Measurements from ENCODE around the gene CDH12. TPM values are rescaled to one million over a fixed set of nuclear protein-coding genes. Genes with fewer than 3 reads are reported as not detected.

The CDH12 gene
- total and polyA plus RNA-seq, 4 donors: 5.8 to 29.9 (median 8.2) TPM

GRCh38 chr5:22644859-22645258 is 208.3 kb downstream of the CDH12 start:
- WGBS (ENCODE audit: insufficient coverage): 100% methylated on average over 1 of the region's 1 CpG

DNA sequence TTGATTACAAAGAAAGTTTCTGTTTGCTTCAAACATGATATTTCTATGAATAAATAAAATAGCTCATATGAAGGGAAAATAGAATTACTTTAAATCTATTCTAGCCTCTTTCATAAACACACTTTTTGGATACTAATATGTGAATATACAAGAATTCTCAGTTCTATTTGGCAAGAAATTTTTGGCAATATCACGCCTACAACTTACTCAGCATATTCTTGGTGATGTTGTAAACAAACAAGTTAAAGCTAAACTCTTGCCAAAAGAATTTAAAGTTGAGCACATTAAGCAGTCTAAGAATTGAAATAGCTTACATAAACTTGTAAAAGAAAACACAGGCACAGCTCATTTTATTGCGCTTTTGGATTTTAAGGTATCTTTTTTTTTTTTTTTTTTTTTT is 209.8 kb downstream of the CDH12 start:
- H3K4me3 ChIP-seq (ENCODE audit: low read depth, low read length): no peak overlapping the region
- no peaks in the 10 kb centered on the region for H3K9me3 ChIP-seq (ENCODE audit: control insufficient read depth, insufficient read depth, low read length)
- H3K36me3 ChIP-seq (ENCODE audit: control insufficient read depth, insufficient read depth, low read length): no peaks in the 10 kb centered on the region
- H3K4me1 ChIP-seq (ENCODE audit: control insufficient read depth, insufficient read depth, low read length): no peaks in the 10 kb centered on the region
- no peak overlapping the region for H3K27ac ChIP-seq (ENCODE audit: low read depth, low read length)
- no CpG with 5 or more reads among the region's 2 CpGs for WGBS (ENCODE audit: insufficient coverage)
- no peaks in the 10 kb centered on the region for H3K27me3 ChIP-seq (ENCODE audit: control insufficient read depth, insufficient read depth, low read length)
- DNase-seq (ENCODE audit: low read depth in 4 of 6, low spot score in 6 of 6): peak in 1 of 6 donors; percentile 12

More at GRCh38 chr5:22644859-22645258, 208.3 kb downstream of the CDH12 start:
- Histone ChIP-seq H3K4me1 (ENCODE audit: control insufficient read depth, insufficient read depth, low read length) (no peaks in the 10 kb centered on the region), H3K36me3 (ENCODE audit: control insufficient read depth, insufficient read depth, low read length) (no peaks in the 10 kb centered on the region), H3K27ac (ENCODE audit: low read depth, low read length) (no peak overlapping the region), H3K9me3 (ENCODE audit: control insufficient read depth, insufficient read depth, low read length) (no peaks in the 10 kb centered on the region), H3K27me3 (ENCODE audit: control insufficient read depth, insufficient read depth, low read length) (no peaks in the 10 kb centered on the region), H3K4me3 (ENCODE audit: low read depth, low read length) (no peak overlapping the region)
- no peak for DNase-seq (ENCODE audit: low read depth in 4 of 6, low spot score in 6 of 6)

DNA sequence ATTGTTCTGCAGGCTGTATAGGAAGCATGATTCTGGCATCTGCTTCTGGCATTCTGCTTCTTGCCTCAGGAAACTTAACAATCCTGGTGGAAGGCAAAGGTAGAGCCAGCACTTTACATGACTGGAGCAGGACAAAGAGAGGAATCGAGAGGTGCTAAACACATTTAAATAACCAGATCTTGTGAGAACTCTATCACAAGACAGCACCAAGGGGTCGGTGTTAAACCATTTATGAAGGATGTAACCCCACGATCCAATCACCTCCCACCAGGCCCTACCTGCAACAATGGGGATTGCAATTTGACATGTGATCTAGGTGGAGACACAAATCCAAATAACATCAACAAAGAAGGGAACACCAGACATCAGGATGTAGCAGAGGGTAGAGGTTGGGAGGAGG is 221.5 kb downstream of the CDH12 start:
- no CpG with 5 or more reads among the region's 3 CpGs for WGBS (ENCODE audit: insufficient coverage)
- DNase-seq (ENCODE audit: low read depth in 4 of 6, low spot score in 6 of 6): no peak
- H3K9me3 ChIP-seq (ENCODE audit: control insufficient read depth, insufficient read depth, low read length): no peaks in the 10 kb centered on the region
- H3K36me3 ChIP-seq (ENCODE audit: control insufficient read depth, insufficient read depth, low read length): no peaks in the 10 kb centered on the region
- no peak overlapping the region for H3K27ac ChIP-seq (ENCODE audit: low read depth, low read length)
- H3K27me3 ChIP-seq (ENCODE audit: control insufficient read depth, insufficient read depth, low read length): no peaks in the 10 kb centered on the region
- no peak overlapping the region for H3K4me3 ChIP-seq (ENCODE audit: low read depth, low read length)
- H3K4me1 ChIP-seq (ENCODE audit: control insufficient read depth, insufficient read depth, low read length): no peaks in the 10 kb centered on the region

DNA sequence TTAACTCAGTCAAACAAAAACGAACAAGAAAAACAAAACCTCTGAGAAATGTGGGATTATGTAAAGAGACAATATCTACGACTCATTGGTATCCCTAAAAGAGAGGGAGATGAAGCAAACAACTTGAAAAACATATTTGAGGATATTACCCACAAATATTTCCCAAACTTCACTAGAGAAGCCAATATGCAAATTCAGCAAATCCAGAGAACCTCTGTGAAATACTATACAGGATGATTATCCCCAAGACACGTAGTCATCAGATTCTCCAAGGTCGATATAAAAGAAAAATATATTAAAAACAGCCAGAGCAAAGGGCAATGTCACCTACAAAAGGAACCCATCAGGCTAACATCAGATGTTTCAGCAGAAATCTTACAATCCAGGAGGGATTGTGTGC is 226.1 kb downstream of the CDH12 start:
- WGBS (ENCODE audit: insufficient coverage): no CpG with 5 or more reads among the region's 4 CpGs
- H3K36me3 ChIP-seq (ENCODE audit: control insufficient read depth, insufficient read depth, low read length): no peaks in the 10 kb centered on the region
- no peak overlapping the region for H3K4me3 ChIP-seq (ENCODE audit: low read depth, low read length)
- no peak overlapping the region for H3K27ac ChIP-seq (ENCODE audit: low read depth, low read length)
- no peaks in the 10 kb centered on the region for H3K9me3 ChIP-seq (ENCODE audit: control insufficient read depth, insufficient read depth, low read length)
- no peak for DNase-seq (ENCODE audit: low read depth in 4 of 6, low spot score in 6 of 6)
- H3K27me3 ChIP-seq (ENCODE audit: control insufficient read depth, insufficient read depth, low read length): no peaks in the 10 kb centered on the region
- H3K4me1 ChIP-seq (ENCODE audit: control insufficient read depth, insufficient read depth, low read length): no peaks in the 10 kb centered on the region

GRCh38 chr5:22625451-22625850 is 227.7 kb downstream of the CDH12 start:
- H3K9me3 ChIP-seq (ENCODE audit: control insufficient read depth, insufficient read depth, low read length): no peaks in the 10 kb centered on the region
- H3K4me3 ChIP-seq (ENCODE audit: low read depth, low read length): no peak overlapping the region
- H3K27me3 ChIP-seq (ENCODE audit: control insufficient read depth, insufficient read depth, low read length): no peaks in the 10 kb centered on the region
- no peak for DNase-seq (ENCODE audit: low read depth in 4 of 6, low spot score in 6 of 6)
- H3K36me3 ChIP-seq (ENCODE audit: control insufficient read depth, insufficient read depth, low read length): no peaks in the 10 kb centered on the region
- no peaks in the 10 kb centered on the region for H3K4me1 ChIP-seq (ENCODE audit: control insufficient read depth, insufficient read depth, low read length)
- H3K27ac ChIP-seq (ENCODE audit: low read depth, low read length): no peak overlapping the region
- WGBS (ENCODE audit: insufficient coverage): 92% methylated on average over 2 of the region's 2 CpGs

DNA sequence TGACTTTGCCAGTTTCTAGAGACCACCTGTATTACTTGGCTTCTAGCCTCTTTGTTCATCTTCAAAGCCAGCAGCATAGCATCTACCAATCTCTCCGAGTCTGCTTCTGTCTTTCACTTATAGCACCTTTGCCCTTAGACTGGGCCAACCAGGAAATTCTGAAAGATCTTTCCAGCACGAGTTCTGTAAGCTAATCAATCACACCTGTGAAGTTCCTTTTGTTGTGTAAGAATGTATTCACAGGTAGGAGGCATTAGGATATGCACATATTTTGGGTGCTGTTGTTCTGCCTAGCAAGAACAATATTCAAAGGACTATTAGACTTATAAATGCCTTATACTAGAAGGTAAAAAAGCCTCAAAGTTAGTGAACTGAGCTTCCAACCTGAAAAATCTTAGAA is 232.1 kb downstream of the CDH12 start:
- H3K9me3 ChIP-seq (ENCODE audit: control insufficient read depth, insufficient read depth, low read length): no peaks in the 10 kb centered on the region
- H3K27me3 ChIP-seq (ENCODE audit: control insufficient read depth, insufficient read depth, low read length): no peaks in the 10 kb centered on the region
- no peaks in the 10 kb centered on the region for H3K36me3 ChIP-seq (ENCODE audit: control insufficient read depth, insufficient read depth, low read length)
- H3K4me1 ChIP-seq (ENCODE audit: control insufficient read depth, insufficient read depth, low read length): no peaks in the 10 kb centered on the region
- no peak for DNase-seq (ENCODE audit: low read depth in 4 of 6, low spot score in 6 of 6)
- no peak overlapping the region for H3K4me3 ChIP-seq (ENCODE audit: low read depth, low read length)
- 11% methylated on average over 1 of the region's 2 CpGs for WGBS (ENCODE audit: insufficient coverage)
- H3K27ac ChIP-seq (ENCODE audit: low read depth, low read length): no peak overlapping the region

DNA sequence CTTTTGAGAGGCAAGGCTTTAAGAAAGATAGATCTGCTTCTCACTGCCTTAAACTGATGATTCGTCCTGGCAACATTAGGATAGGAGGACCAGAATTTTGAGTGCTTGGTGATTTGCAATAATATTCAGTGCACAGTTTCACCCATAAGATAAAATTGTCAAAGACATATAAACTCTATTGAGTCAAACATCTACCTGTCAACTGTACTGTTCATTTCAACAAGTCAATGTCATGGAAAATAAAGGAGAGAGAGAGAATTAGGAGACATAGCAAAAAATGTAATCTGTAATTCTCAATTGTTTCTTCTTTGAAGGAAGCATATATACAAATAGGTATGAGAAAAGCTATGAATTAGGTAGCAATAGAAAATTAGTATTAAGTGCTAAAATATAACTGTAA is 237.2 kb downstream of the CDH12 start:
- H3K4me1 ChIP-seq (ENCODE audit: control insufficient read depth, insufficient read depth, low read length): no peaks in the 10 kb centered on the region
- WGBS (ENCODE audit: insufficient coverage): no CpG with 5 or more reads among the region's 1 CpG
- H3K4me3 ChIP-seq (ENCODE audit: low read depth, low read length): no peak overlapping the region
- H3K27me3 ChIP-seq (ENCODE audit: control insufficient read depth, insufficient read depth, low read length): no peaks in the 10 kb centered on the region
- no peak overlapping the region for H3K27ac ChIP-seq (ENCODE audit: low read depth, low read length)
- no peak for DNase-seq (ENCODE audit: low read depth in 4 of 6, low spot score in 6 of 6)
- H3K9me3 ChIP-seq (ENCODE audit: control insufficient read depth, insufficient read depth, low read length): no peaks in the 10 kb centered on the region
- H3K36me3 ChIP-seq (ENCODE audit: control insufficient read depth, insufficient read depth, low read length): no peaks in the 10 kb centered on the region

GRCh38 chr5:22614486-22615094 is 238.6 kb downstream of the CDH12 start:
- DNase-seq (ENCODE audit: low read depth in 4 of 6, low spot score in 6 of 6): peak in 2 of 6 donors; percentile 35 to 63
- H3K4me1 ChIP-seq (ENCODE audit: control insufficient read depth, insufficient read depth, low read length): no peaks in the 10 kb centered on the region
- no peaks in the 10 kb centered on the region for H3K27me3 ChIP-seq (ENCODE audit: control insufficient read depth, insufficient read depth, low read length)
- H3K36me3 ChIP-seq (ENCODE audit: control insufficient read depth, insufficient read depth, low read length): no peaks in the 10 kb centered on the region
- H3K9me3 ChIP-seq (ENCODE audit: control insufficient read depth, insufficient read depth, low read length): no peaks in the 10 kb centered on the region
- no peak overlapping the region for H3K27ac ChIP-seq (ENCODE audit: low read depth, low read length)
- H3K4me3 ChIP-seq (ENCODE audit: low read depth, low read length): no peak overlapping the region
- 60% methylated on average over 2 of the region's 5 CpGs for WGBS (ENCODE audit: insufficient coverage)

GRCh38 chr5:22612928-22613327 is 240.2 kb downstream of the CDH12 start:
- no peaks in the 10 kb centered on the region for H3K36me3 ChIP-seq (ENCODE audit: control insufficient read depth, insufficient read depth, low read length)
- H3K4me1 ChIP-seq (ENCODE audit: control insufficient read depth, insufficient read depth, low read length): no peaks in the 10 kb centered on the region
- DNase-seq (ENCODE audit: low read depth in 4 of 6, low spot score in 6 of 6): no peak
- no CpG with 5 or more reads among the region's 1 CpG for WGBS (ENCODE audit: insufficient coverage)
- H3K9me3 ChIP-seq (ENCODE audit: control insufficient read depth, insufficient read depth, low read length): no peaks in the 10 kb centered on the region
- no peak overlapping the region for H3K27ac ChIP-seq (ENCODE audit: low read depth, low read length)
- H3K27me3 ChIP-seq (ENCODE audit: control insufficient read depth, insufficient read depth, low read length): no peaks in the 10 kb centered on the region
- H3K4me3 ChIP-seq (ENCODE audit: low read depth, low read length): no peak overlapping the region

GRCh38 chr5:22611327-22611726 is 241.8 kb downstream of the CDH12 start:
- Histone ChIP-seq H3K27me3 (ENCODE audit: control insufficient read depth, insufficient read depth, low read length) (no peaks in the 10 kb centered on the region), H3K4me1 (ENCODE audit: control insufficient read depth, insufficient read depth, low read length) (no peaks in the 10 kb centered on the region), H3K9me3 (ENCODE audit: control insufficient read depth, insufficient read depth, low read length) (peaks cover 4% of the 10 kb centered on the region), H3K27ac (ENCODE audit: low read depth, low read length) (no peak overlapping the region), H3K4me3 (ENCODE audit: low read depth, low read length) (no peak overlapping the region), H3K36me3 (ENCODE audit: control insufficient read depth, insufficient read depth, low read length) (no peaks in the 10 kb centered on the region)
- no peak for DNase-seq (ENCODE audit: low read depth in 4 of 6, low spot score in 6 of 6)
